ENCODE results near the gene C1QTNF6. TPM values are rescaled to one million over a fixed set of nuclear protein-coding genes. Genes with fewer than 3 reads are reported as not detected.

The C1QTNF6 gene
- total and polyA plus RNA-seq, 4 donors: 3.1 to 4.5 (median 4.0) TPM

- 94% methylated on average over 8 of the region's 8 CpGs for WGBS
- no peak overlapping the region for H3K4me3 ChIP-seq (ENCODE audit: low read depth in 1 of 3, low read length in 3 of 3)
- H3K27me3 ChIP-seq (ENCODE audit: control insufficient read depth in 4 of 4, insufficient read depth in 4 of 4, low read length in 3 of 4): no peaks in the 10 kb centered on the region
- no peak for DNase-seq (ENCODE audit: low spot score)
- TF ChIP-seq HNF4A (conservative IDR thresholded peaks at IDR 0.05) (no peak), RXRA (IDR thresholded peaks at IDR 0.05) (no peak), EGR1 (IDR thresholded peaks at IDR 0.05; ENCODE audit: low read depth in 2 of 2) (no peak), MAX (IDR thresholded peaks at IDR 0.05) (no peak)
- H3K9ac ChIP-seq (ENCODE audit: low read depth in 1 of 2, low read length in 2 of 2): no peak overlapping the region
- H3K4me1 ChIP-seq (ENCODE audit: control insufficient read depth in 4 of 4, insufficient read depth in 4 of 4, low read length in 3 of 4): no peaks in the 10 kb centered on the region
- H3K36me3 ChIP-seq (ENCODE audit: control insufficient read depth in 4 of 4, insufficient read depth in 3 of 4, low read depth in 1 of 4, low read length in 3 of 4): no peaks in the 10 kb centered on the region
- no peaks in the 10 kb centered on the region for H3K9me3 ChIP-seq (ENCODE audit: control insufficient read depth in 4 of 4, low read length in 3 of 4)
- H3K27ac ChIP-seq (ENCODE audit: low read depth in 1 of 2, low read length in 2 of 2): no peak overlapping the region
Measured at GRCh38 chr22:37155971-37156370, 32.1 kb downstream of the C1QTNF6 start.

- H3K9ac ChIP-seq (ENCODE audit: low read depth in 1 of 2, low read length in 2 of 2): no peak overlapping the region
- no peak for DNase-seq (ENCODE audit: low spot score)
- TF ChIP-seq HNF4G (IDR thresholded peaks at IDR 0.05) (no peak), REST (IDR thresholded peaks at IDR 0.05) (no peak), ZBTB33 (IDR thresholded peaks at IDR 0.05) (no peak), FOXA1 (IDR thresholded peaks at IDR 0.05) (no peak), GABPA (IDR thresholded peaks at IDR 0.05 in 1 of 2, conservative IDR thresholded peaks at IDR 0.05 in 1 of 2) (no peak), YY1 (IDR thresholded peaks at IDR 0.05) (no peak), NR2F2 (IDR thresholded peaks at IDR 0.05) (no peak), HNF4A (conservative IDR thresholded peaks at IDR 0.05) (no peak), TAF1 (conservative IDR thresholded peaks at IDR 0.05) (no peak)
- WGBS: 86% methylated on average over 7 of the region's 7 CpGs
- no peaks in the 10 kb centered on the region for H3K9me3 ChIP-seq (ENCODE audit: control insufficient read depth in 4 of 4, low read length in 3 of 4)
- H3K27ac ChIP-seq (ENCODE audit: low read depth in 1 of 2, low read length in 2 of 2): no peak overlapping the region
- H3K36me3 ChIP-seq (ENCODE audit: control insufficient read depth in 4 of 4, insufficient read depth in 3 of 4, low read depth in 1 of 4, low read length in 3 of 4): no peaks in the 10 kb centered on the region
- H3K4me3 ChIP-seq (ENCODE audit: low read depth in 1 of 3, low read length in 3 of 3): no peak overlapping the region
- H3K27me3 ChIP-seq (ENCODE audit: control insufficient read depth in 4 of 4, insufficient read depth in 4 of 4, low read length in 3 of 4): no peaks in the 10 kb centered on the region
- H3K4me1 ChIP-seq (ENCODE audit: control insufficient read depth in 4 of 4, insufficient read depth in 4 of 4, low read length in 3 of 4): no peaks in the 10 kb centered on the region
Measured at GRCh38 chr22:37154925-37155712, 32.9 kb downstream of the C1QTNF6 start.

- no peak overlapping the region for H3K27ac ChIP-seq (ENCODE audit: low read depth in 1 of 2, low read length in 2 of 2)
- H3K4me3 ChIP-seq (ENCODE audit: low read depth in 1 of 3, low read length in 3 of 3): no peak overlapping the region
- H3K27me3 ChIP-seq (ENCODE audit: control insufficient read depth in 4 of 4, insufficient read depth in 4 of 4, low read length in 3 of 4): no peaks in the 10 kb centered on the region
- TF ChIP-seq SP1 (IDR thresholded peaks at IDR 0.05) (no peak), RAD21 (IDR thresholded peaks at IDR 0.05) (no peak), REST (IDR thresholded peaks at IDR 0.05) (no peak), JUND (IDR thresholded peaks at IDR 0.05) (no peak)
- no peaks in the 10 kb centered on the region for H3K9me3 ChIP-seq (ENCODE audit: control insufficient read depth in 4 of 4, low read length in 3 of 4)
- no peaks in the 10 kb centered on the region for H3K36me3 ChIP-seq (ENCODE audit: control insufficient read depth in 4 of 4, insufficient read depth in 3 of 4, low read depth in 1 of 4, low read length in 3 of 4)
- no peaks in the 10 kb centered on the region for H3K4me1 ChIP-seq (ENCODE audit: control insufficient read depth in 4 of 4, insufficient read depth in 4 of 4, low read length in 3 of 4)
- H3K9ac ChIP-seq (ENCODE audit: low read depth in 1 of 2, low read length in 2 of 2): no peak overlapping the region
- no peak for DNase-seq (ENCODE audit: low spot score)
- WGBS: 97% methylated on average over 6 of the region's 6 CpGs
Measured at GRCh38 chr22:37153901-37154300, 34.1 kb downstream of the C1QTNF6 start.
